ENCODE measurements around the gene SPATA31C2.
"Not testable (repeated sequence)": the region's sequence is repeated elsewhere in the genome, so short reads cannot be mapped to it uniquely, and the experiment has no call there.

- TF ChIP-seq CTCF, EZH2, EZH2phosphoT487 (IDR thresholded peaks at IDR 0.05): not testable (repeated sequence)
Observed at GRCh38 chr9:88113156-88114130, 24.8 kb downstream of the SPATA31C2 start.
